ENCODE results near the gene PPP6R3.
"Not testable (repeated sequence)": the region's sequence is repeated elsewhere in the genome, so short reads cannot be mapped to it uniquely, and the experiment has no call there.

The PPP6R3 gene

GRCh38 chr11:68621826-68622225 lies 161.3 kb downstream of the PPP6R3 start:
- DNase-seq, result no peak

- not testable (repeated sequence) for DNase-seq
Observed at GRCh38 chr11:68623706-68624105, 163.2 kb downstream of the PPP6R3 start.

GRCh38 chr11:68625069-68625468 lies 164.5 kb downstream of the PPP6R3 start:
- not testable (repeated sequence) for DNase-seq

GRCh38 chr11:68626236-68626635 lies 165.7 kb downstream of the PPP6R3 start:
- DNase-seq, result not testable (repeated sequence)

GRCh38 chr11:68628837-68629236 lies 168.3 kb downstream of the PPP6R3 start:
- DNase-seq, result not testable (repeated sequence)

GRCh38 chr11:68632375-68632774 lies 171.8 kb downstream of the PPP6R3 start:
- DNase-seq, result not testable (repeated sequence)

GRCh38 chr11:68632802-68633201 lies 172.2 kb downstream of the PPP6R3 start:
- peak; percentile 22 for DNase-seq

GRCh38 chr11:68634606-68635005 lies 174.1 kb downstream of the PPP6R3 start:
- not testable (repeated sequence) for DNase-seq

GRCh38 chr11:68635172-68635571 lies 174.6 kb downstream of the PPP6R3 start:
- DNase-seq, result not testable (repeated sequence)

GRCh38 chr11:68635883-68636282 lies 175.3 kb downstream of the PPP6R3 start:
- DNase-seq, result not testable (repeated sequence)

- DNase-seq, result not testable (repeated sequence)
Observed at GRCh38 chr11:68639322-68639721, 178.8 kb downstream of the PPP6R3 start.

GRCh38 chr11:68641880-68642279 lies 181.3 kb downstream of the PPP6R3 start:
- DNase-seq, result no peak

- no peak for DNase-seq
Observed at GRCh38 chr11:68643585-68643984, 183.0 kb downstream of the PPP6R3 start.

GRCh38 chr11:68646832-68647231 lies 186.3 kb downstream of the PPP6R3 start:
- DNase-seq, result no peak

GRCh38 chr11:68649851-68650555 lies 189.5 kb downstream of the PPP6R3 start:
- no peak for DNase-seq

GRCh38 chr11:68650801-68651200 lies 190.2 kb downstream of the PPP6R3 start:
- no peak for DNase-seq

GRCh38 chr11:68651208-68651984 lies 190.8 kb downstream of the PPP6R3 start:
- no peak for DNase-seq

- no peak for DNase-seq
Observed at GRCh38 chr11:68651985-68652682, 191.6 kb downstream of the PPP6R3 start.

- no peak for DNase-seq
Observed at GRCh38 chr11:68652683-68653156, 192.2 kb downstream of the PPP6R3 start.

GRCh38 chr11:68653486-68654430 lies 193.2 kb downstream of the PPP6R3 start:
- DNase-seq, result no peak

GRCh38 chr11:68654978-68655377 lies 194.4 kb downstream of the PPP6R3 start:
- DNase-seq, result no peak

- DNase-seq, result no peak
Observed at GRCh38 chr11:68655406-68655805, 194.9 kb downstream of the PPP6R3 start.
